Erythroblast (primary cell): ENCODE results near the gene RAP1GAP2.
"Not testable (repeated sequence)": the region's sequence is repeated elsewhere in the genome, so short reads cannot be mapped to it uniquely, and the experiment has no call there.

Experiments
- DNase-seq, 2 experiments: peaks; one replicate each; lab custom pipeline; 2025; lab: John Stamatoyannopoulos, UW
- GATA1 ChIP-seq: IDR thresholded peaks from 2 replicates; pipeline ENCODE4 v1.6.1; 2011; ENCODE audit warnings: low read depth, mild to moderate bottlenecking, control low read depth, low read length, moderate library complexity
- POLR2A ChIP-seq: IDR thresholded peaks from 2 replicates; pipeline ENCODE4 v1.6.1; 2011; ENCODE audit warnings: mild to moderate bottlenecking, low read length

Gene RAP1GAP2

DNA sequence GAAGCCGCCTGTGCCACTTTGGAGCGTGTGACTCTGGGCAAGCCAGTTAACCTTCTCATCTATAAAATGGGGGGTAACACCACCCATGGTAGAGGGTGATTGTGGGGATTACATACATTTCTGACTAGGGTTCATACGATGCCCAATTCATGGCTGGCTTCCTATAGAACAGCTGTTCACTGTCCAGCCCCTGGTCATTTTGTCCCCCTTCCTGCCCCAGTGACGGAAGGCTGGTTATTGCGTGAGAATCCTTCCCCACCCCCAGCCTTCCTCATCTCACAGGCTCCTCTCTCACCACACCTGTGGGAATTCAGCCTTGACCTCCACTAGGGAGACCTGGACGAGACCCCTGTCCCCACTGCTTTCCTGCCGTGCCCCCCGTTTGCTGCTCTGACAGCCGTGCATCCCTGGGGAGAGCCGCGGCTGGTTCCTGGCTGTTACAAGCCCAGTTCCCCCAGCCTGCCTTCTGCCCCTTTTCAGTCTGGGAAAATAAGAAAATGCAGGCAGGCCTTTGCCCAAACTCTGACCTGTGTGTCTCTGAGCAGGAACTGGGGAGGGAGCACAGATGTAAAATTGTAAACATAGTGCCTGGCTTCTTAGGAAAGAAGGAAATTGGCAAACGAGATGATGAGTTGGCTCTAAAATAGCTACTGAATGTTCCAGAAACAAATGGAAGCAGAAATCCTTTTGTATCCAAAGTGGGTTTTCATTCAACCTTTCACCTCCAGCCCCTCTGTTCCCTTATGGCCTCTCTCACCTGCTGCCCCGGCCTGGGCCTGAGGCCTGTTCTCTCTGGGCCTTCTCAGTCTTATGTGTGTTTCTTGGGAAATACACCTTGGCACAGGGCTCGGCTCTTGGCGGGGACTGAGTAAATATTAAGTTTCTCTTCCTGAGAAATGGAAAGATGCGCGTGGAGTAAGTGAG, 199.9 kb downstream of the RAP1GAP2 start:
- TF ChIP-seq GATA1 (no peak), POLR2A (no peak)
- no peak for DNase-seq

- no peak for DNase-seq
- no peak for TF ChIP-seq POLR2A
- no peak for TF ChIP-seq GATA1
Observed at GRCh38 chr17:2996810-2997670, 200.8 kb downstream of the RAP1GAP2 start.

GRCh38 chr17:2998469-2998901, 202.2 kb downstream of the RAP1GAP2 start:
- not testable (repeated sequence) for DNase-seq

- no peak for DNase-seq
- no peak for TF ChIP-seq GATA1
Observed at GRCh38 chr17:3002538-3003295, 206.5 kb downstream of the RAP1GAP2 start.

GRCh38 chr17:3003296-3004149, 207.3 kb downstream of the RAP1GAP2 start:
- DNase-seq: no peak
- TF ChIP-seq GATA1 (no peak), POLR2A (no peak)

DNA sequence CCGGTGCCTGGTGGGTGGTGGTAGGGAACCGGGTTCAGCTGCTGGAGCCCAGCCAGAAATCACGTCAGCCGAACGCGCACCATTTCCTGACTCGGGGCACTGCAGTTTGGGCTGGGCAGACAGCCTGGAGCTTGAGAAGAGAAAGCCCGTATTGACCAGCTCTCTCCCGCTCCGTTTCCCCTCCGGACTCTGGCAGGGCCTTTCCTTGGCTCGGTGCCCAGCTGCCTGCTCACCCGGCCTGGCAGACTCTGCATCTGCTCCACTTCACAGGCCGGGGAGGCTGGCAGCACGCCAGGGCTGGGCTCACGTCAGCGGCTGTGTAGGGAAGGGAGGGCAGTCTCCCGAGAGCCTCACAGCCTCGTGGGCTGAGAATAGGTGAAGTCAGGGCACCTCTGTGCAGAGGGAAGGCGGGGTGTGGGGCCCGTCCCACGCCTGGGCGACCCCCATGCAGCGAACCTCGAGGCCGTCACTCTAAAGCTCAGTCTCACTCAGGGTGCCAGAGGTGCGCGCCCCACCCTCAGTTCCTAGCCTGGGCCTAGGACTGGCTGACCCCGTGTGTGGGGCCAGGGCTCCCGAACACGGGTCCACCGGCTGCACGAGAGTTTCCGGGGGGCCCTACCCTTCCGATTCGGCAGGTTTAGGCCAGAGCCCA, 208.0 kb downstream of the RAP1GAP2 start:
- TF ChIP-seq POLR2A (no peak), GATA1 (no peak)
- DNase-seq: peak; percentile 57 to 77

- no peak for DNase-seq
- TF ChIP-seq POLR2A (no peak), GATA1 (no peak)
Observed at GRCh38 chr17:3004925-3005324, 208.7 kb downstream of the RAP1GAP2 start.

DNA sequence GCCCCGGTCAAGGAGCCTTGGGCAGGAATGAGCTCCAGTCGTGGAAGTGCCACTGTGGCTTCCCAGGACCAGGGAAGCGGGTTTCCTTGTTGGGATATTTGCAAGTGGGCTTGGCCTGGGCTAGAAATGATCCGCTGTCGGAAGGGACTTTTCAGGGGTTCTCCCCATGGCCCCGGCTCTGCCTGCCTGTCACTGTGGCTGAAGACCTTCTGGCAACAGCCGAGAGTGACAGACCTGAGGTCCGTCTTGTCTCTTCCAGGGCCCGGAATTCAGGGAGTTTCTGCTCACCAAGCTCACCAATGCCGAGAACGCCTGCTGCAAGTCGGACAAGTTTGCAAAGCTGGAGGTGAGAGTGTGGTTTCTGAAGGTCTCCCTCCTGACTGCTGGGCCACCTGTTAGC, 209.5 kb downstream of the RAP1GAP2 start:
- no peak for TF ChIP-seq GATA1
- TF ChIP-seq POLR2A: no peak

GRCh38 chr17:3006801-3007200, 210.6 kb downstream of the RAP1GAP2 start:
- TF ChIP-seq POLR2A (no peak), GATA1 (no peak)
- DNase-seq: no peak

More for the DNA sequence above, 209.5 kb downstream of the RAP1GAP2 start:
- DNase-seq: no peak

- no peak for DNase-seq
- TF ChIP-seq POLR2A: no peak
- no peak for TF ChIP-seq GATA1
Observed at GRCh38 chr17:3007651-3008121, 211.4 kb downstream of the RAP1GAP2 start.

DNA sequence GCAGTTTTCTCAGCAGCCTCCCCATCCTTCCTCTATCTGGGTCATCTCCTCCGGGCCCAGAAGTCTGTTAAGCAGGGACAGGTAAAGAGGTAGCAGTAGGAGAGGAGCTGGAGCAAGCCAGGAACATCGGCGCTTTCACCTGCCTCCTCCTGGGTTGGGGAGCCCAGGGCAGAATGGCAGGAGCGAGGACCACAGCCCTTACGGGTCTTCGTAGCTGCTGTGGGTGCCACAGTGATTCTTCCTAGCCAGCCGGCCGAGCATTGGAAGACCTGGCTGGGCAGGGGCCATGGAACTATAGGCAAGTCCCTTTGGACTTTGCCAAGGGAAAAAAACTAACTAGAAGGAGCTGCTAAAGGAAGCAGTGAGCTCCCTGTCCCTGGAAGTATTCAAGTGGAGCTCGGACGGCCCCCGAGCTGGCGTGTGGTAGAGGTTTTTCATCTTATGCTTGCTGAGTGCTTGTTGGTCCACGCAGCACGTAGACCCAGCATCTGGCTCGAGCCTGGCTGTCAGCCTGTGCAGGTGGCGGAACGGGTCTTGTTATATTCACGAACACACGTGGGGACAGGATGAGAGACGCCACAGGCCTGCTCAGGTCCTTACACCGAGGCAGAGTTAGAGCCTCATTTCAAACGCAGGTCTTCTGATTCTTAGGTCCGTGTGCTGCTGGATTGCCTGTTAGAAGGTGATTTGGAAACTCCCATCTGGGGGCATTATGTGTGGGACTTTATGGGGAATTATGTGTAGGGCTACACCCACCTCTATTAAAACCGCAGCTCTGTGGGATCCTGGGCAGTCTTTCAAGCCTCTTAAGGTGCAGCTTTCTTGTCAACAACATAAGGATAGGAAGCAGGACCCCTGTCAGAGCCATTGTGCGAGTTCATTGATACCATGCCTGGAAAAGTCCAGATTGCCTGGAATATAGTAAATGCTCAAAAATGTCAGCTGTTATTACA, 212.4 kb downstream of the RAP1GAP2 start:
- TF ChIP-seq GATA1 (no peak), POLR2A (no peak)
- no peak for DNase-seq
